Measurements from ENCODE around the gene ERI2.
"Not testable (repeated sequence)": the region's sequence is repeated elsewhere in the genome, so short reads cannot be mapped to it uniquely, and the experiment has no call there.

Gene ERI2

GRCh38 chr16:20765732-20766131 is 40.5 kb downstream of the ERI2 start:
- DNase-seq (ENCODE audit: low read depth, low spot score), result no peak

- DNase-seq (ENCODE audit: low read depth, low spot score), result not testable (repeated sequence)
Observed at GRCh38 chr16:20764448-20764847, 41.8 kb downstream of the ERI2 start.

- DNase-seq (ENCODE audit: low read depth, low spot score), result peak; percentile 79
Observed at GRCh38 chr16:20763461-20764232, 42.6 kb downstream of the ERI2 start, which contains the start of gene ACSM3. Gene ACSM3, plus strand, starts transcription at chr16:20764014. Its CDS starts 6,021 bp downstream, at chr16:20770035.

GRCh38 chr16:20762404-20763123 is 43.7 kb downstream of the ERI2 start:
- no peak for DNase-seq (ENCODE audit: low read depth, low spot score)

GRCh38 chr16:20761175-20761574 is 45.1 kb downstream of the ERI2 start:
- DNase-seq (ENCODE audit: low read depth, low spot score), result no peak

- no peak for DNase-seq (ENCODE audit: low read depth, low spot score)
Observed at GRCh38 chr16:20760346-20760745, 45.9 kb downstream of the ERI2 start.

- DNase-seq (ENCODE audit: low read depth, low spot score), result not testable (repeated sequence)
Observed at GRCh38 chr16:20755799-20756198, 50.5 kb downstream of the ERI2 start.

- no peak for DNase-seq (ENCODE audit: low read depth, low spot score)
Observed at GRCh38 chr16:20755238-20755637, 51.0 kb downstream of the ERI2 start.

- no peak for DNase-seq (ENCODE audit: low read depth, low spot score)
Observed at GRCh38 chr16:20753727-20754126, 52.5 kb downstream of the ERI2 start.

GRCh38 chr16:20750558-20750957 is 55.7 kb downstream of the ERI2 start:
- no peak for DNase-seq (ENCODE audit: low read depth, low spot score)

- no peak for DNase-seq (ENCODE audit: low read depth, low spot score)
Observed at GRCh38 chr16:20749474-20749873, 56.8 kb downstream of the ERI2 start.

GRCh38 chr16:20747030-20747816 is 59.0 kb downstream of the ERI2 start:
- no peak for DNase-seq (ENCODE audit: low read depth, low spot score)

- DNase-seq (ENCODE audit: low read depth, low spot score), result no peak
Observed at GRCh38 chr16:20746461-20746860, 59.8 kb downstream of the ERI2 start.

Data from ELF-1 (cell line).